HG02973 (cell line): ENCODE measurements around the gene PPP1R7.

Experiments
- ATAC-seq: cut with Tn5 transposase; IDR thresholded peaks from one replicate; pipeline ENCODE4 v1.9.1; 2021; ENCODE audit warnings: moderate library complexity; ENCODE audit not compliant: unreplicated experiment

Gene PPP1R7

DNA sequence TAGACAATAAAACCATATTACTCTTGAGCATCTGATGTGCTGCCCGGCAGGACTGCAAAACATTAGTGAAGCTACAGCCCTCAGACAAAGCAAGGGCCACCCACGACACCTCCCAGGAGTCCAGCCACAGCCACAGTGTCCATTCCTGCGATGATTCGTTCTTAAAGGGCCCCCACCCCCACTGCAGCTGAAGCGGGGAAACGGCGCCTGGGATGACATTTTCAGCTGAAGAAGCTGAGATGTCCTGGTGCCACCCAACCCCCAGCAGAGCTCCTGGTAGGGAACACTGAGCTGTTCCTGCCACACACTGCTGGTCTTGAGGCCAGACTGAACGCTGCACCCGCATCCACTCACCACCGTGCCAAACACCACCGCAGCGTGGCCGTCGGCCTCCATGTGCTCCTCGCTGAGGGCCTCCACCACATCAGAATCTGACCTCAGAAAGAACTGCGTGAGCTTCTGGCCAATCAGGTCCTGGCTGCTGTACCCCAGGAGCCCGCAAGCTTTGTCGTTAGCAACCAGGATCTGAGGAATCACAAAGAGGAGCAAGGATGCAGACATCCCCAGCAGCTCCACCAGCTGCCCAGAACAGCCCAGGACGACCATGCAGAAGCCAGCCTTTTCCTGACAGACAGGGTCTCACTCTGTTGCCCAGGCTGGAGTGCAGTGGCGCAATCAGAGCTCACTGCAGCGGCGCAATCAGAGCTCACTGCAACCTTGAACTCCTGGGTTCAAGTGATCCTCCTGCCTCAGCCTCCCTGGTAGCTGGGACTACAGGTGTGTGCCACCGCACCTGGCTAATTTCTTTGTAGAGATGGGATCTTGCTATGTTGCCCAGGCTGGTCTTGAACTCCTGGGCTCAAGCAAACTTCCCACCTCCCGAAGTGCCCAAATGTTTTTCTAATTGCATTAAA is 10.5 kb upstream of the PPP1R7 start:
- no peak for ATAC-seq

- ATAC-seq, result no peak
Observed at GRCh38 chr2:241140445-241140840, 9.8 kb upstream of the PPP1R7 start.

GRCh38 chr2:241141214-241141770 is 9.0 kb upstream of the PPP1R7 start:
- ATAC-seq, result no peak

DNA sequence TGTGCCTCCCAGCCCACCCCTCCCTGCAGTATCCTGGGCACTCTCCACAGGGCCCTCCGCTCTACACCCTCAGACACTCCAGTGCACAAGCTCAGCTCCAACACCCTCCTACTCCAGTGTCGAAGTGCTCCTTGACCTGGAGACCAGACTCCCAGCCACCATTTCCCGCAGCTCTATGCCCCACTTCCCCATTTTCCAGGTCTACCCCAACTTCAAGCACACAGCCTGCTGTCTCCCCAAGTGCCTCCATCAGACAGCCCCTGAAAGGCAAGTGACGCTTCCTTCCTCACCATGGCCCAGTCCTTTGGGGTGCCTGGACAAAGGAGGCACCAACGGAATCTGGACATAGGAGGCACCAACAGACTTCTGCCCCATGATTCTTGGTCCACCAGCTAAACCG is 8.2 kb upstream of the PPP1R7 start:
- ATAC-seq, result no peak

DNA sequence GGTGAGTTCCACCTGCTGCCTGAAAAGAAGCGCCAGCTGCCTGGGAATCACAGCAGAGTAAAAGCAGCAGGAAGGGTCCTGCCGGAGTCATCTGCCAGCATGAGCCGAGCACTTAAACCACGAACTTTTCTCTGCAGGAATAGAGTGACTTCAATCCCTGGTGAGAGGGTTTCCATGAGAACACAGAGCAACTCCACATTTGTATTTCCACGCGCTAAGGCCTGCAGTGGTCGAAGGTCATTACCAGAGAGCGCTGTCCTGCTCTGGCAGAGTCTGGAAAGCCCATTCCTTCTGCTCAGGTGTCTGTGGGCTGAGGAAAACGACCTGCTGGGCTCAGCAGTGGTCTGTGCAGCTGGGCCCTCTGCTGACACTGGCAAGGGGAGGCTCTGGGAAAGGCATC is 7.7 kb upstream of the PPP1R7 start:
- no peak for ATAC-seq

- no peak for ATAC-seq
Observed at GRCh38 chr2:241146286-241146685, 4.0 kb upstream of the PPP1R7 start.

DNA sequence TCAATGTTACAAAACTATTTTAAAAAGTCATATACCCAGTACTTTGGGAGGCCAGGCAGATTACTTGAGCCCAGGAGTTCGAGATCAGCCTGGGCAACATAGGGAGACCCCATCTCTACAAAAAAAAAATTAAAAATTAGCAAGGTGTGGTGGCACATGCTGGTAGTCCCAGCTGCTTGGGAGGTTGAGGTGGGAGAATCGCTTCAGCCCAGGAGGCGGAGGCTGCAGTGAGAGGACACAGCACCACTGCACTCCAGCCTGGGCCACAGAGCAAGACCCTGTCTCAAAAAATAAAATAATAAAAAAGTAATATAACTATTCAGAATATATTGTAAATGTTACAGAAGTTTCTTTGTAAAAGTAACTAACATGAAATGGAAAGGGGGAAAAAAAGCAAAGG is 2.9 kb upstream of the PPP1R7 start:
- no peak for ATAC-seq

- ATAC-seq, result no peak
Observed at GRCh38 chr2:241148239-241148638, 2.0 kb upstream of the PPP1R7 start.

- ATAC-seq, result peak; percentile 71
Observed at GRCh38 chr2:241148891-241149674, 1.2 kb upstream of the PPP1R7 start, which contains the start of gene PASK. Gene PASK, minus strand, starts transcription at chr2:241149472. Its CDS starts 6,440 bp downstream, at chr2:241143032.

DNA sequence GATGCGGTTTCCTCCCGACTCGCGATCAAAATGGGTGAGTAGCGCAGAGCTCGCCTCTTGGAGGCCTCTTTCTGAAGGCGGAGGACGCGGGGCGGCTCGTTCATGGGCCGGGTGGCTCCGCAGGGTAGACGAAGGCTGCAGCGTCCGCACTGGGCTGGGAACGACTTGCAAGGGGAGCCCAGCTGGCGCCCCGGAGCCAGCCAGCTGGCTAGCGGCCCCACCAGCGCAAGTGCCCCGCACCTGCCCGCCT is 667 bp upstream of the PPP1R7 start:
- peak; percentile 4 for ATAC-seq

DNA sequence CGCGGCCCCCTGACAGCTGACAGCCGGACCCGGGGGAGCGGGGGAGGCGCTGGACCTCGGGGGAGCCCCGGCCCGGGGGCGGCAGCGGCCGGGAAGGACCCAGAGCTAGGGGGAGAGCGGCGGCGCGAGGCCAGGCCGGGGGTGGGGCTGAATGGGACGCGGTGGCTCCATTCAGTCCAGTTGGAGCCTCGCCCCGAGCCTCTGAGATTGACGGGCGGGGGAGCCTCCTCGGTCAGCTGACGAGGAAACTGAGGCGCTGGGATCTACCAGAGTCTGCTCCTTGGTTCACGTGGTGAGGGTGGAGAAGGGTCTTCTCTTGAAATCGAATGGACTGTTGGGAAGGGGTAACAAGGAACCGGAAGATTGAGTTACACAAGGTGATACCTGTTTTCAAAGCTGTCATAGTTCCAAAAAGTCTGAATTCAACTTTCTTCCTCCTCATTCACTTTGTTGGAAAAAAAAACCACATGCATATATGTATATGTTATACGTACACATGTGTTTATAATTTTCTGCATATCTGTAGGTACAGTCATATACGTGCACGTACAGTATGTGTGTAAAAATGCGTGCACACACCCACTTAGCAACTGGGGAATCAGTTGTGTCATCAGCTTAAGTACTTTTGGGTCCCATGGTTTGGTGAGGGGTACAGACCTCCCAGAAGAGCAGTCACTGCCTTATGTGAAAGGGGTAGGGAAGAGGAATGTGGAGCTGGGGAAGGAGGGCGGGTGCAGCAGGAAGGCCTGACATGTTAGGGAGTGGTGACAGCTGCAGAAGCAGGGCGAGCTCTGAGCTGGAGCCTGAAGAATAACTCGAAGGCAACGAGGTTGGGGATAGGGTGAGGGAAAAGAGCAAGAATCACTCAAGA is 628 bp downstream of the PPP1R7 start:
- no peak for ATAC-seq

DNA sequence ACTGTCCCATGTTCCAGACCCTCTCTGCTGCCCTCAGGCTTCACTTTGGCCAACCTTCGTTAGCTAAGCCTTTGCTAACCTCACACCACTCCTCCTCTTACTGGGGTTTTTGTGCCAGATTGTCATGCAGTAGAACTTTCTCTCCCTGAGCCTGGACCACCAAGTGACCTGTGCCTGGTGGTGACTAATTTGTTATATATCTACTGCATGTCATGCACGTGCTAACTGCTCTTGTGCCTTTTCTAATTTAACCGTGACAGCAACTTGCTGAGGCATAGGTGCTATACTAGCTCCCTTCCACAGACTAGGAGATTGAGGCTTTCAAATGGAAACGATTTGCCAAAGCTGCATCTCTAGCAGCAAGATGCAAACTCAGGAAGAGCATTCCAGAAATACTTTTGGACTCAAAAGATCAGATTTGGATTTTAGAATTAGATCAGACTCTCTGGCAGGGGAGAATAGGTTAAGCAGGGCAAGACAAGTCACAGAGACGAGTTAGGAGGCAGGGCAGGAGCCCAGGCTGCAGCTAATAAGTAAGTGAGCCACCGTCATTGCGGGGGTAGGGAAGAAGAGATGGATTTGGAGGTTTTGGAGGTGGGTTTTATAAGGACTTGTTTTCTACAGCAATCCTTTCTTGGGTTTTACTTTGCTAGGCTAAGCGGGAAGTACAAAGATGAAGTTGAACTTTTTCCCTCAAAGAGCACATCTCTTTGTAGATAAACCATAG is 1.8 kb downstream of the PPP1R7 start:
- no peak for ATAC-seq

GRCh38 chr2:241153616-241154015 is 3.3 kb downstream of the PPP1R7 start:
- ATAC-seq, result no peak

DNA sequence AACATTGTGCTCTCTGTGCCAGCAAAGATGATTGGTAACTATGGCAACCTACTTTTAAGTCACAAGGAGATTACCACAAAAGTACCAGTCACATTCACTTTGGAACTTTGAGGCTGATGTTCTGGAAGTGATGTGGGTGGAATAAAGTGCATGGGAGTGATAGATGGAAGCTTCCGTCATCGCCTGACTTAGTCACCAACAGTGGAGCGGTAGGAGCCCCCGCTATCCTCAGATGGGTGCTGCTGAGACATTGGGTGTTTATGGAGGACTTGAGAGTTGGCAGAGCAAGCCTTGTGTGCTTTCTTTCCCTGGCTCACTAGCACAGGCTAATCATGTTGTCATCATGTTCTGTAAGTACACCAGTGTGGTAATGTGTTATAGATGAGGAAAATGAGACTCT is 4.6 kb downstream of the PPP1R7 start:
- ATAC-seq, result no peak

DNA sequence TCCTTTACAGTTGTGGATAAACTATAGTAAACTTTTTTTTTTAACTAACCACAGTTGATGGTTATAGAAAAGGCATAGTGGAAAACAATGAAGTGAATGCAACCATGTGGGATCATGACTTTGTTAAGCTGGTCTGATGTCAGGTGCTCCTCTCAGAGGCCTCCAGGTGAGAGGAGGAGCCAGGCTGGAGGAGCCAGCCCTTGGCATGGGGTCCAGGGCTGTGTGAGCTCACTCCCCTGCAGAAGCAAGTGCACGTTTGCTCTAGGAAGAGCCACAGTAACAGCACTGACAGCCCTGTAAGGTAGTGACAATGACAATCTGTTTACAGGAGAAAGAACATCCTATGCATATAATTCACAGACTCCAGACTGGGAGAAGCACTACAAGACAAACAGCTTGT is 5.7 kb downstream of the PPP1R7 start:
- ATAC-seq, result no peak

GRCh38 chr2:241156971-241157441 is 6.7 kb downstream of the PPP1R7 start:
- no peak for ATAC-seq

DNA sequence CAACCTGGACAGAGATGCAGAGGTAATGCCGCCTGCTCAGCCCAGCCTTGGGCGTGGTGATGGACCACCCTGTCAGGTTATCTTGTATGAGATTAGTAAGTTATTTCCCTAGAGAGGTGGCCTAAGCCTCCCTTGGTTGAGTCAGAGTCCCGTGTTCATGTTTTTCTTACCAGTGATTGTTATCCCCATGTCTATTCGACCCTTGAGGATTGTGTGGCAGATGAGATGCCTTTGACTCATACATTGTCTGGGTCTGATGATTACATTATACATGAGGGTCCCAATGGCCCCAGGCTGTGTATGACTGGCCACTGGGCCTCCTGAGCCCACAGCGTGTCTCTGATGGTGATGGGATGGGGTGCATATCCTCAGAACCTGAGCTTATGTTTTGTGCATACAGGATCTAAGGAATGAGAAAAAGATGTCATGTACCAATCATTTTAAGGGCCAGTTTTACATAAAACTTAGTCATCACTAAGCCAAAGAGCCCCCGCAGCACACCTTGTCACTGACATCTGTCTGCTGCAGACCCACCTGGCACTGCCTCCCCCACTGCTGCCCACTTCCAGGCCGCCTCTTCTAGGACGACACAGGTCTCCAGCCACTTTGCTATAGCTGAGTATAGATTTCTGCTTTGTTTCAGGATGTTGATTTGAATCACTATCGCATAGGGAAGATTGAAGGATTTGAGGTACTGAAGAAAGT is 7.7 kb downstream of the PPP1R7 start:
- ATAC-seq, result no peak

DNA sequence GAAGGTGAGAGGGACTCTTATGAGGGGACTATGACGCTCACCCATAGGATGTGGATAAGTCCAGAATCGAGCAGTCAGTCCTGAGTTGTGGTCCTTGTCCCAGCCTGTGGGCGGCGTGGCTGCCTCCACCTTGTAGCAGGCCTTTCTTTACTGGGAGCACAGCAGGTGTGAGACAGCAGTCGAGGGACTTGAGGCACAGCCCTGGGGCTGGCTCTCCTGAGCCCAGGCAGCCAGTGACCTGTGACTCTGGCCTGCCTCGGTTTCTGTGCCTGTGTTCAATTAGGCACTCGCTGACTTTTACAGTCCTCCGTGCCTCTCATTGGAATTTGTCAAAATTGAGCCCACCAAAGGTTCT is 8.3 kb downstream of the PPP1R7 start:
- ATAC-seq, result no peak

GRCh38 chr2:241159116-241159515 is 8.8 kb downstream of the PPP1R7 start:
- ATAC-seq, result no peak

DNA sequence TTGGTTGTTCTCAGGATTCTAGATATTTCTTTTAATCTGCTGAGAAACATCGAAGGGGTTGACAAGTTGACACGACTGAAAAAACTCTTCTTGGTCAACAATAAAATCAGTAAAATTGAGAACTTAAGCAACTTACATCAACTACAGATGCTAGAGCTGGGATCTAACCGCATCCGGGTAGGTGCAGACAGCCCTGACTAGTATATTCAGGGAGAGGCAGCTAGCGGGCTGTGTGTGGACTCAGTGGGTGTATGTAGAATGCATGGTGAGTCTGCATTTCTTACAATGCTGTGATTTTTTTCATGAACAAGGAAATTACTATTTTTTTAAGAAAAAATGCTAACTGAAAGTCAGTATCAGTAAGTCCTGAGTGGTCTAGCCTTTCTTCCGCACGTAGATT is 10.1 kb downstream of the PPP1R7 start:
- ATAC-seq, result no peak
